ENCODE results near the gene CSF2RB. TPM values are rescaled to one million over a fixed set of nuclear protein-coding genes. Genes with fewer than 3 reads are reported as not detected.

The CSF2RB gene
- total RNA-seq, 1 experiment from 2014 or later = not detected

- Histone ChIP-seq H2BK12ac (ENCODE audit: insufficient read length, low read depth, low read length) (no peak overlapping the region), H3K4me1 (ENCODE audit: insufficient read depth, low read length) (peaks cover 6% of the 10 kb centered on the region; the same call in 1 of the 2 replicates), H3T11ph (ENCODE audit: low read length) (no peak overlapping the region), H3K27me3 (ENCODE audit: insufficient read depth, low read length) (no peaks in the 10 kb centered on the region), H2BK15ac (ENCODE audit: low read depth, low read length) (no peak overlapping the region), H4K20me1 (ENCODE audit: control insufficient read depth, insufficient read depth, insufficient read length) (no peaks in the 10 kb centered on the region), H4K8ac (replicated peaks; ENCODE audit: insufficient read length, low read depth, low read length) (no peak overlapping the region), H3K14ac (ENCODE audit: insufficient read depth, low read length) (no peak overlapping the region), H4K91ac (ENCODE audit: insufficient read length, low read depth, low read length) (no peak overlapping the region), H3K79me2 (ENCODE audit: insufficient read depth, low read length) (no peaks in the 10 kb centered on the region), H3K23ac (ENCODE audit: insufficient read length, low read depth, low read length) (no peak overlapping the region), H3K4me2 (ENCODE audit: insufficient read depth, insufficient read length, low read length) (no peak overlapping the region), H2BK120ac (ENCODE audit: low read depth, low read length, poor library complexity, severe bottlenecking) (no peak overlapping the region), H3K56ac (ENCODE audit: insufficient read length, low read depth, low read length) (no peak overlapping the region), H3K9ac (ENCODE audit: extremely low read depth, insufficient read length, low read length) (no peak overlapping the region), H3K79me1 (ENCODE audit: insufficient read depth, low read depth, low read length, poor library complexity, severe bottlenecking) (no peaks in the 10 kb centered on the region), H3K27ac (ENCODE audit: insufficient read length, low read depth, low read length) (no peak overlapping the region), H3K9me3 (ENCODE audit: control insufficient read depth, low read depth, low read length) (no peaks in the 10 kb centered on the region), H2BK20ac (ENCODE audit: low read depth, low read length, poor library complexity, severe bottlenecking) (no peak overlapping the region), H3K18ac (ENCODE audit: insufficient read length, low read depth, low read length) (no peak overlapping the region), H2BK5ac (ENCODE audit: insufficient read length, low read length) (no peak overlapping the region), H2AFZ (ENCODE audit: low read length) (no peak overlapping the region), H2AK5ac (ENCODE audit: insufficient read length, low read length) (no peak overlapping the region), H3K4ac (ENCODE audit: low read depth, low read length) (no peak overlapping the region), H4K5ac (ENCODE audit: insufficient read length, low read depth, low read length) (no peak overlapping the region), H3K23me2 (ENCODE audit: insufficient read length, low read depth, low read length, poor library complexity, severe bottlenecking) (no peaks in the 10 kb centered on the region)
- H3K27ac Mint-ChIP-seq = no peak overlapping the region
- TF ChIP-seq CTCF (conservative IDR thresholded peaks at IDR 0.05) = peak; percentile 47; the same call in 2 of the 3 replicates
- H3K27me3 Mint-ChIP-seq (ENCODE audit: low read depth) = peaks cover 87% of the 10 kb centered on the region
- no peak for DNase-seq
- no peak overlapping the region for H3K4me3 Mint-ChIP-seq
- no CpG with 5 or more reads among the region's 6 CpGs for WGBS (ENCODE audit: extremely low coverage, insufficient read length, low lambda C conversion rate)
- peaks cover 7 to 11% (median 7%) of the 10 kb centered on the region in 3 experiments; a peak in 6 of 7 replicates for H3K36me3 Mint-ChIP-seq (ENCODE audit: insufficient read depth in 1 of 3, low read depth in 3 of 3)
- H3K9me3 Mint-ChIP-seq = peaks cover 10 to 12% of the 10 kb centered on the region in 2 experiments
- H3K4me1 Mint-ChIP-seq = peaks cover 22 to 30% of the 10 kb centered on the region in 2 experiments
Observed at GRCh38 chr22:36904260-36904880, 9.1 kb upstream of the CSF2RB start.
